Thyroid gland (tissue), 4 donors: ENCODE measurements around the gene LRRFIP1.

Experiments
- CTCF ChIP-seq, 6 experiments: fragments of 200-600 bp in 3 of 6; fragments of 450-650 bp in 3 of 6; sonication (generic) in 3 of 6; IDR thresholded peaks; one replicate each; pipeline ENCODE4 v1.5.1; 2016 to 2019; ENCODE audit warnings: antibody characterized with exemption in 6 of 6, mild to moderate bottlenecking in 2 of 6, inconsistent platforms in 1 of 6, moderate library complexity in 1 of 6
- POLR2A ChIP-seq, 2 donors: fragments of 450-650 bp; IDR thresholded peaks; one replicate each; pipeline ENCODE4 v1.6.1; 2017; ENCODE audit warnings: antibody characterized with exemption in 2 of 2, mild to moderate bottlenecking in 2 of 2, moderate library complexity in 1 of 2

- TF ChIP-seq CTCF (IDR thresholded peaks at IDR 0.05) (no peak), POLR2A (IDR thresholded peaks at IDR 0.05) (no peak)
These were observed 28.7 kb upstream of the LRRFIP1 start for GRCh38 chr2:237598468-237599208.
